Measurements from ENCODE around the gene LCE4A. TPM values are rescaled to one million over a fixed set of nuclear protein-coding genes. Genes with fewer than 3 reads are reported as not detected.
"Not testable (repeated sequence)": the region's sequence is repeated elsewhere in the genome, so short reads cannot be mapped to it uniquely, and the experiment has no call there.

LCE4A gene
- total RNA-seq, 1 donor from 2014 or later = not detected

DNA sequence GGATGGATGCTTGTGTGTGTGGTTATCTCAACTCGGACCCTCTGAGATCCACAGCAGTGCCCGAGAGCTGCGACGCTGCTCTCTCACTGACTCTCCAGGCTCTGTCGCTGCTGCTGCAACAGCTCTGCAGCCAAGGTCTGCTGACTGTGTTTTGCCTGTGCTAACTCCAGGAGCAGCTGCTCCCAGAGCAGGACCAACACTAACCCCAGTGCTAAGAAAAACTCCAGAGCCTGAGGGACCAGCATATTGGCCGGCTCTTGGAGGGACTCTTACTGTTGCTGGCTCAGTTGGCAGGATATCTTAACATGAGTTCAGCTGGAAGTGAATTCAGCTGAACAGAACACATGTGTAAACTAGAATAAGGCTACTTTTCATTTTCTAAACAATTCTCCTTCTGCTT is 28.5 kb upstream of the LCE4A start:
- DNase-seq (no peak), ATAC-seq (ENCODE audit: low read depth) (no peak)
- Mint-ChIP-seq H3K27ac (no peak overlapping the region), H3K4me1 (no peaks in the 10 kb centered on the region), H3K4me3 (no peak overlapping the region), H3K9me3 (no peaks in the 10 kb centered on the region), H3K27me3 (peaks cover 15% of the 10 kb centered on the region), H3K36me3 (ENCODE audit: low read depth) (no peaks in the 10 kb centered on the region)
- TF ChIP-seq, protein P1, sequence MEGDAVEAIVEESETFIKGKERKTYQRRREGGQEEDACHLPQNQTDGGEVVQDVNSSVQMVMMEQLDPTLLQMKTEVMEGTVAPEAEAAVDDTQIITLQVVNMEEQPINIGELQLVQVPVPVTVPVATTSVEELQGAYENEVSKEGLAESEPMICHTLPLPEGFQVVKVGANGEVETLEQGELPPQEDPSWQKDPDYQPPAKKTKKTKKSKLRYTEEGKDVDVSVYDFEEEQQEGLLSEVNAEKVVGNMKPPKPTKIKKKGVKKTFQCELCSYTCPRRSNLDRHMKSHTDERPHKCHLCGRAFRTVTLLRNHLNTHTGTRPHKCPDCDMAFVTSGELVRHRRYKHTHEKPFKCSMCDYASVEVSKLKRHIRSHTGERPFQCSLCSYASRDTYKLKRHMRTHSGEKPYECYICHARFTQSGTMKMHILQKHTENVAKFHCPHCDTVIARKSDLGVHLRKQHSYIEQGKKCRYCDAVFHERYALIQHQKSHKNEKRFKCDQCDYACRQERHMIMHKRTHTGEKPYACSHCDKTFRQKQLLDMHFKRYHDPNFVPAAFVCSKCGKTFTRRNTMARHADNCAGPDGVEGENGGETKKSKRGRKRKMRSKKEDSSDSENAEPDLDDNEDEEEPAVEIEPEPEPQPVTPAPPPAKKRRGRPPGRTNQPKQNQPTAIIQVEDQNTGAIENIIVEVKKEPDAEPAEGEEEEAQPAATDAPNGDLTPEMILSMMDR (IDR thresholded peaks at IDR 0.05) = no peak
- ChIA-PET POLR2A (no interaction called here), CTCF (no interaction called here)
- intact Hi-C loops (cut with micrococcal nuclease) = no loop called here

DNA sequence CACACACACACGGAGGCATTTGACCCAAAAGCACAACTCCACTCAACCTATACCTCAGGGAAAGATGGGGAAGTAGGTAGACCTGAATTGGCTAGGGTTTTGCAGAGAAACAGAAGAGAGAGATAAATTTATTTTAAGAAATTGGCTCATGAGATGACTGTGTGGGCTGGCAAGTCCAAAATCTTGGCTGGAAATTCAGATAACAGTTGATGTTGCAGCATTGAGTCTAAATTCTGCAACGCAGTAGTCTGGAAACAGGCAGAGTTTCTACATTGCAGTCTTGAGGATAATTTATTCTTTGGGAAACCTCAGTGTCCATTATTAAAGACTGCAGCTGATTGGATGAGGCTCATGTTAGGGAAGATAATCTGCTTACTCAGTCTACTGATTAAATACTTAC is 26.3 kb upstream of the LCE4A start:
- TF ChIP-seq, protein P1 (IDR thresholded peaks at IDR 0.05) = no peak
- no peak for DNase-seq
- CTCF ChIA-PET = no interaction called here
- intact Hi-C loops (cut with micrococcal nuclease) = no loop called here
- Mint-ChIP-seq H3K9me3 (no peaks in the 10 kb centered on the region), H3K36me3 (ENCODE audit: low read depth) (no peaks in the 10 kb centered on the region), H3K4me1 (no peaks in the 10 kb centered on the region), H3K27ac (no peak overlapping the region), H3K27me3 (peaks cover 15% of the 10 kb centered on the region), H3K4me3 (no peak overlapping the region)
- ATAC-seq (ENCODE audit: low read depth) = no peak
- POLR2A ChIA-PET = no interaction called here

DNA sequence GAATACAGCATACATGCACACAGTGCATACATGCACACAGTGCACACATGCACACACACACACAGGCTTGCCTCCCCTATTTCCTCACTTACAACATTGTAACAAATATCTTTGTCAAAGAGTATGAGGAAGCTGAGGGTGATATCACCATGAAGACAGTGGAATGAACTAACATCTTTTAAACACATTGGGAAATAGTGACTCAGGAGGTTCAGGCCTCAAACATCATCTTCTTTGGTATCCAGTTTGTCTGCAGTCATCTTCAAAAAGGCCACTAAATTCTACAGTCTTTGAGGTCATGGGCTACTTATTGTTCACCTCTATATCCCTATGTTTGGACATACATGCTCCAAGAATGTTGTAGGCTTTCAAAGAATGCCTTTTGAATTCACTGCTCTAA is 24.1 kb upstream of the LCE4A start:
- DNase-seq (no peak), ATAC-seq (ENCODE audit: low read depth) (no peak)
- Mint-ChIP-seq H3K27me3 (peaks cover 13% of the 10 kb centered on the region), H3K4me3 (no peak overlapping the region), H3K27ac (no peak overlapping the region), H3K36me3 (ENCODE audit: low read depth) (no peaks in the 10 kb centered on the region), H3K9me3 (no peaks in the 10 kb centered on the region), H3K4me1 (no peaks in the 10 kb centered on the region)
- ChIA-PET CTCF (no interaction called here), POLR2A (no interaction called here)
- intact Hi-C loops (cut with micrococcal nuclease) = no loop called here
- TF ChIP-seq, protein P1 (IDR thresholded peaks at IDR 0.05) = no peak

DNA sequence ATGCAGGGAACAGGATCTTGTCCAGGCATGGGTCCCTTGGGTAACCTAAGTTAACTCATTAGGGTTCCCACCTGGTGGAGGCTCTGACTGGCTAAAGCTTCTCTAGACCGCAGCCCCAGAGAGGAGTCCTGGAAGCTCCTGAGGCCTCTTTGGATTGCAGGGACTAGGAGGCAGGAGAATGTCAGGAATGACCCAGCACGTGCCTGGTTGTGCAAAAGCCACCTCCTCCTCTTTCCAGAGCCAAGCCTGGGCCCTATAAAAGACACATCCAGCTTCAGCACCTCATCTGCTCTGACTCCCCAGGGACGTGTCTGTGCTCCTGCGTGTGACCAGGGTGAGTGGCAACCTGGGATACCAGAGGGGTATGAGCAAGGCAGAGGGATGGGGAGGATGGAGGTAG is 22.1 kb upstream of the LCE4A start, which contains the start of gene LCE2B:
Gene LCE2B (plus strand): TSS at position 301 of the 400 bp plus-strand sequence. CDS start 721 bp downstream, outside the sequence.
- H3K27ac Mint-ChIP-seq; POLR2A ChIA-PET; ATAC-seq (ENCODE audit: low read depth); H3K4me1 Mint-ChIP-seq; intact Hi-C loops (cut with micrococcal nuclease); CTCF ChIA-PET; H3K4me3 Mint-ChIP-seq; H3K36me3 Mint-ChIP-seq (ENCODE audit: low read depth); DNase-seq; H3K9me3 Mint-ChIP-seq: not testable (repeated sequence)
- H3K27me3 Mint-ChIP-seq = peaks cover 20% of the 10 kb centered on the region

DNA sequence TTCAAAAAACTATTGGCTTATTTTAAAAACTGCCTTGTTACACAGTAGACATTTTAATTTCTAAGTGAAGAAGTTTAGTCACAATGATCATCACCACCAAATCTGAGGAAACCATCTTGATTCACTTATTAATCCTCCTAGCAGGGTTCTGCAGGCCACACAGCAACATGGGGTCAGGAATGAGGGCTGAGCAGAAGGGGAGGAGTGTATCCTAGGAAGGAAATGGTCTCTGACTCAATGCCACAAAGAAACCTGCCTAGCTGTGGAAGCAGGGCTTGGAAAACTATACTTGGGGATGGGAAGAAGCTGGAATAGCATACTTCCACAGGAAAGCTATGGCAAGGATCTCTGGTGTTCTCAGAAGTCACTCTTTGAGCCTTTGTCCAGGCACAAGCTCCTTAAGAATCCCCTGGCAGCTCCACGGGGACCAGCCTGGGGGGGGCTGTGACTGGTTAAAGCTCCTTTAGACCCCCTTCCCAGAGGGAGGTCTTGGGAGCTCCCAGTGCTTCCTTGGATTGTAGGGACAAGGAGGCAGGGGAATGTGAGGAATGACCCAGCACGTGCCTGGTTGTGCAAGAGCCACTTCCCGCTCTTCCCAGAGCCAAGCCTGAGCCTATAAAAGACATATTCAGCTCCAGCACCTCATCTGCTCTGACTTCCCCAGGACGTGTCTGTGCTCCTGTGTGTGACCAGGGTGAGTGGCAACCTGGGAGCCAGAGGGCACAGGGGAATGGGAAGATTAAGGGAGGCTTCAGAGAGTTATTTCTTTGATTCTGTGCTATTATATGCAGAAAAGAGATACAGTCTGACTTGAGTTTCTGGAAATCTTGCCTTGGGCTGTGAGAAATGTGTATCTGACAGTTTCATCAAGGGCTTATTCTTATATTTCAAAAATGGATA is 10.0 kb upstream of the LCE4A start, which contains the start of gene LCE2A:
Gene LCE2A (plus strand): TSS at position 645 of the 900 bp plus-strand sequence. CDS start 557 bp downstream, outside the sequence.
- H3K27me3 Mint-ChIP-seq = no peaks in the 10 kb centered on the region
- ATAC-seq (ENCODE audit: low read depth) = no peak
- no peaks in the 10 kb centered on the region for H3K4me1 Mint-ChIP-seq
- H3K4me3 Mint-ChIP-seq = no peak within 1 kb of the TSS
- no peak within 1 kb of the TSS for H3K27ac Mint-ChIP-seq
- peaks cover 2% of the 10 kb centered on the region for H3K9me3 Mint-ChIP-seq
- intact Hi-C loops (cut with micrococcal nuclease) = no loop called here
- DNase-seq = no peak
- ChIA-PET CTCF (no interaction called here), POLR2A (no interaction called here)
- H3K36me3 Mint-ChIP-seq (ENCODE audit: low read depth) = no peaks in the 10 kb centered on the region
- TF ChIP-seq, protein P1 (IDR thresholded peaks at IDR 0.05) = no peak

All from activated B cell treated with CpG ODN at 0.5 μM for 24 hours (primary cell).